Measurements from ENCODE around the gene SH3PXD2A.

Gene SH3PXD2A

GRCh38 chr10:103758294-103758681, 97.1 kb downstream of the SH3PXD2A start:
- no peak for TF ChIP-seq CTCF (IDR thresholded peaks at IDR 0.05)

- TF ChIP-seq CTCF (IDR thresholded peaks at IDR 0.05) = no peak
Measured at GRCh38 chr10:103757531-103758293, 97.7 kb downstream of the SH3PXD2A start.

GRCh38 chr10:103756277-103756869, 99.0 kb downstream of the SH3PXD2A start:
- TF ChIP-seq CTCF (IDR thresholded peaks at IDR 0.05) = no peak

GRCh38 chr10:103752680-103753248, 102.6 kb downstream of the SH3PXD2A start:
- TF ChIP-seq CTCF (IDR thresholded peaks at IDR 0.05) = peak; percentile 92

GRCh38 chr10:103751667-103752290, 103.6 kb downstream of the SH3PXD2A start:
- TF ChIP-seq CTCF (IDR thresholded peaks at IDR 0.05) = no peak

GRCh38 chr10:103750836-103751235, 104.5 kb downstream of the SH3PXD2A start:
- TF ChIP-seq CTCF (IDR thresholded peaks at IDR 0.05) = no peak

- no peak for TF ChIP-seq CTCF (IDR thresholded peaks at IDR 0.05)
Measured at GRCh38 chr10:103749779-103750178, 105.6 kb downstream of the SH3PXD2A start.
